Pancreas (tissue), 10 donors: ENCODE results near the gene PGF. TPM values are rescaled to one million over a fixed set of nuclear protein-coding genes. Genes with fewer than 3 reads are reported as not detected.
A peak's percentile ranks its signal among the peaks of the same experiment; 100 is the strongest.

Experiments
- ATAC-seq, 4 donors: fragments of 200-7000 bp; cut with Tn5 transposase; one replicate each; pipeline versions ENCODE4 v1.8.0 to v1.9.1; 2020; ENCODE audit warnings: mild to moderate bottlenecking in 4 of 4, moderate library complexity in 4 of 4
- DNase-seq, 6 donors: peaks; one replicate each; pipeline ENCODE4 v3.0.0-alpha.2; 2020
- FAIRE-seq: peaks from 2 replicates; lab custom pipeline; 2012; peaks lifted over from hg19 to GRCh38; lab: Jason Lieb, UNC
- H3K27ac ChIP-seq, 4 donors: fragments of 200-600 bp; sonication (generic); 1 replicate in 3 of 4; 2 replicates in 1 of 4; pipeline versions ENCODE4 v1.5.0 to v1.8.0; 2020
- H3K27me3 ChIP-seq, 4 donors: fragments of 200-600 bp; one replicate each; pipeline ENCODE4 v1.8.0; 2021
- H3K36me3 ChIP-seq, 3 donors: fragments of 200-600 bp; sonication (generic) in 1 of 3; one replicate each; pipeline versions ENCODE4 v1.5.0 to v1.8.0; 2020 to 2021
- H3K4me1 ChIP-seq, 3 donors: fragments of 200-600 bp; one replicate each; pipeline ENCODE4 v1.8.0; 2021
- H3K4me3 ChIP-seq, 4 donors: fragments of 200-600 bp; sonication (generic) in 2 of 4; one replicate each; pipeline versions ENCODE4 v1.5.0 to v1.8.0; 2020 to 2021
- H3K9me3 ChIP-seq, 4 donors: fragments of 200-600 bp; one replicate each; pipeline ENCODE4 v1.8.0; 2021
- whole genome bisulfite sequencing, 2 donors: extraction: QIAGEN DNeasy Blood & Tissue Kit; methylation state at CpG; one replicate each; pipeline ENCODE4 v1.1.7; 2013; 5-methylcytosine and 5-hydroxymethylcytosine counted together
- intact Hi-C, 3 donors: fragments of 100-400 bp; cut with DNase I; formaldehyde crosslinking; loops; one replicate each; pipeline versions ENCODE4 v1.11.1 to v1.14.2; 2022
- polyA plus RNA-seq, 2 donors: library from polyadenylated mRNA; stranded (reverse); fragments of 200-250 nt; gene quantifications; one replicate each; pipeline ENCODE4 v1.2.3, GENCODE V29; 2013
- total RNA-seq, 6 donors: library from RNA; stranded (reverse); fragmentation: NEBNext Ultra II Directional in 4 of 6; extraction: Animal tissue kit (Norgen Biotek cat#: 25700) in 4 of 6; gene quantifications; one replicate each; pipeline versions ENCODE4 v1.2.1 to v1.2.4, GENCODE V29; 2021 to 2023
- TF ChIP-seq, protein P1 (sequence below), 4 donors: fragments of 200-600 bp; sonication (generic) in 3 of 4; IDR thresholded peaks; one replicate each; pipeline versions ENCODE4 v1.5.0 to v1.8.0; 2021; ENCODE audit warnings: antibody characterized with exemption in 4 of 4
- donor health status: healthy with polysubstance abuse.
- donor health status: DM: no; HTN: no; CAD: no; lungs with moderate emphysema.
- donor health status: DM: no; HTN: no; CAD: no.
- donor health status: control.
- donor health status: control.
- donor health status: Bipolar disorder and iron deficiency.
- donor health status: DM: yes; HTN: yes; CAD: no.
- donor health status: DM: no; HTN: no; CAD: no.
- donor health status: DM: no; HTN: no; CAD: no.
- donor health status: DM: yes; HTN: yes; CAD: no.

Gene PGF
- total and polyA plus RNA-seq, 8 donors = 0.73 to 4.7 (median 1.6) TPM

DNA sequence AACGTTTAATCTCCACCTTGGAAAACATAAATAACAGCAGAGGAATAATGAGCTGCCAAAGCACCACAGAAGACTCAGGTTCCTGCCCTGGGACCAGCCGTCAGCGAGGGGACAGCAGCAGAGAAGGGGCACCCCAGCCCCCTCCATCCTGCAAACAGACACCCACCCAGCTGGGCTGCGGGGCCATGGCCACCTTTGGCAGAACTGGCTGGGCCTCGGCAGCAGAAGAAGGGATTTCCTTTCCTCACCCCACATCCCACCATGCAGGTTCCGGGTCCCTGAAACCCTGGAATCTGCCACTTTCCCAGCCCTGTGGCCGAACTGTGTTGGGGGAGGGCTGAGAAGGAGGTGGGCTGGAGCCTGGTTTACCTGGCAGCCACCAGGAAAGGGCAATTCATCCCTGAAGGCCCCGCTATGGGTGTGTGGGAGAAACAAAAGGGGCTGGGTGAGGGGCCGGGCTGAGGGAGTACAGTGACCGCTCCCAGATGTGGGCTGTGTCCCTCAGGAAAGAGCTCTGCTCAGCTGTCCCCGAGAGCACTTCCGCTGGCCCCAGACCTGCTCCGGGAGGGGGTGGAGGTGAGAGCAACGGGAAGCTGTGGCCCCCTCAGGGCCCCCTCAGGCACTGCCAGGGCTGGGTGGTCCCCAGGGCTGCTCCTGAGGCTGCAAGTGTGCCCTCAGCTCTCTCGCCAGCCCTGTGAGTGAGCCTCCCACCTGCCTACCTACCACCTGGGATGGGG is 3.8 kb downstream of the PGF start:
- Histone ChIP-seq H3K36me3 (no peaks in the 10 kb centered on the region), H3K9me3 (no peaks in the 10 kb centered on the region), H3K27ac (peak overlapping the region in 2 of 4 donors; percentile 48 to 60), H3K4me1 (peaks cover 0 to 12% (median 11%) of the 10 kb centered on the region in 3 donors), H3K4me3 (no peak overlapping the region), H3K27me3 (no peaks in the 10 kb centered on the region)
- WGBS, 2 donors = 81 to 82% methylated on average over 14 to 15 of the region's 15 CpGs
- DNase-seq (peak in 1 of 6 donors; percentile 60), ATAC-seq (no peak), FAIRE-seq (no peak)
- TF ChIP-seq, protein P1, sequence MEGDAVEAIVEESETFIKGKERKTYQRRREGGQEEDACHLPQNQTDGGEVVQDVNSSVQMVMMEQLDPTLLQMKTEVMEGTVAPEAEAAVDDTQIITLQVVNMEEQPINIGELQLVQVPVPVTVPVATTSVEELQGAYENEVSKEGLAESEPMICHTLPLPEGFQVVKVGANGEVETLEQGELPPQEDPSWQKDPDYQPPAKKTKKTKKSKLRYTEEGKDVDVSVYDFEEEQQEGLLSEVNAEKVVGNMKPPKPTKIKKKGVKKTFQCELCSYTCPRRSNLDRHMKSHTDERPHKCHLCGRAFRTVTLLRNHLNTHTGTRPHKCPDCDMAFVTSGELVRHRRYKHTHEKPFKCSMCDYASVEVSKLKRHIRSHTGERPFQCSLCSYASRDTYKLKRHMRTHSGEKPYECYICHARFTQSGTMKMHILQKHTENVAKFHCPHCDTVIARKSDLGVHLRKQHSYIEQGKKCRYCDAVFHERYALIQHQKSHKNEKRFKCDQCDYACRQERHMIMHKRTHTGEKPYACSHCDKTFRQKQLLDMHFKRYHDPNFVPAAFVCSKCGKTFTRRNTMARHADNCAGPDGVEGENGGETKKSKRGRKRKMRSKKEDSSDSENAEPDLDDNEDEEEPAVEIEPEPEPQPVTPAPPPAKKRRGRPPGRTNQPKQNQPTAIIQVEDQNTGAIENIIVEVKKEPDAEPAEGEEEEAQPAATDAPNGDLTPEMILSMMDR (IDR thresholded peaks at IDR 0.05) = no peak
- intact Hi-C loops = no loop called here

DNA sequence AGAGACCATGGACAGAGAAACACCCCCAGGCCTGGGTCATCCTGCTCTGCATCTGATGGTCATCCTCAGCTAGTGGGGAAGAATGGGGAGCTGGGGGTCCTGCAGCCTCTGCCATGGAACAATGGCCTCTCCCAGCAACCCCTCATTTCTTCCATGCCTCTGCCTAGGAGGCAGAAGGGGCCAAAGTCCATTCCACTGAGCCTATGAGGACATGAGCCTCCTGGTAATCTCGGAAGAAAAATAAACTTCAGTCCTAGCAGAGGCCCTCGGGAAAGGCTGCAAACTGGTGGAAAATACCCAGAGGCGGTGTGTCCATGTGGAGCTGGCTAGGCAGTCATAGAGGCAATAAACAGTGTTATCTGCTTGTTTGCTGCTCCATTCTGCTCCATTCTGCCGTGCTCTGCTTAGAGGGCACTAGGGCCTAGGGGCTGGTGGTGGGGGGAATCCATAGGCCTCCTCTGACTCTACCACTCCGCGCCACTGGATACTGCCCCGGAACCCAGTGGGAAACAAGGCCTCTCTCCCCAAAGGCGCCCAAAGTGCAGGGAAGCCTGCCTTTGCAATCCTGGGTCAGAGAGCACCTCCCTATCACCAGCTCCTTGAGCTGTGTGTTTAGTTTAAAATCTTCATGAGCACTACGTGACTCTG is 4.5 kb downstream of the PGF start:
- intact Hi-C loops = no loop called here
- Histone ChIP-seq H3K36me3 (no peaks in the 10 kb centered on the region), H3K27ac (peak overlapping the region in 2 of 4 donors; percentile 48 to 60), H3K4me3 (no peak overlapping the region), H3K4me1 (peaks cover 0 to 12% (median 11%) of the 10 kb centered on the region in 3 donors), H3K27me3 (no peaks in the 10 kb centered on the region), H3K9me3 (no peaks in the 10 kb centered on the region)
- no peak for FAIRE-seq
- peak; percentile 38 to 74 (median 50) for ATAC-seq
- no peak for DNase-seq
- WGBS, 2 donors = 50% methylated on average over 9 of the region's 9 CpGs
- TF ChIP-seq, protein P1 (IDR thresholded peaks at IDR 0.05) = no peak

DNA sequence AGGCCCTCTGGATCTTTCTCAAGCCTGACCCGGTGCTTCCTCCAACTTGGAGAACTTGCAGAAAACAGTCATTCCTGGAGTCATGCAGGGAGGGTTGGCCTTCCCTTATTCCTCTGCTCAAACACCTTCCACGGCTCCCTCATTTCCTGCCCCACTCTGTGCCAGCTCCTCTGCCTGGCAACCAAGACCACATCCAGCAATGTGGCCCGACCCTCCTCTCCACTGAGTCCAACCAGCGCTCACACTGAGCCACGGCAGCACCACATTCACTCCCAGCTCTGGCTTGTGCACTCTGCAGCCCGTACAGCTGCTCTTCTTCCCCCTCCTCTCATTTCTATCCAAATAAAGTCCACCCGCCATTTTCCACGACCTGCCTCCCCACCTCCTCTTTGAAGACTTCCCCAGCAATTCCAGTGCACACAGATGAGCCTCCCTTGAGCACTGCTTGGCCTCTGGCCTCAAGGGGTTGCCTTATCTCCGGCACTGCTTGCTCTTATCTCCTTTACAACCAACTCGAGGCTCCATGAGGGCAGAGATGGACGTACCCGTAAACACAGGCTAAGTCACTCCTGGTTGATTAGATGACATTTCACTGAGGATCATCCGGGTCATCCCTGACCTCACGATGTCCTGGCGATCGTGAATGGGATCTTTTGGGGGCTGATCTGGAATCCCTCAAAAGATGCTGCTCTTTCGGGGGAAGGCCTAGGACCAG is 5.4 kb downstream of the PGF start:
- peaks cover 0 to 12% (median 11%) of the 10 kb centered on the region in 3 donors for H3K4me1 ChIP-seq
- ATAC-seq = no peak

DNA sequence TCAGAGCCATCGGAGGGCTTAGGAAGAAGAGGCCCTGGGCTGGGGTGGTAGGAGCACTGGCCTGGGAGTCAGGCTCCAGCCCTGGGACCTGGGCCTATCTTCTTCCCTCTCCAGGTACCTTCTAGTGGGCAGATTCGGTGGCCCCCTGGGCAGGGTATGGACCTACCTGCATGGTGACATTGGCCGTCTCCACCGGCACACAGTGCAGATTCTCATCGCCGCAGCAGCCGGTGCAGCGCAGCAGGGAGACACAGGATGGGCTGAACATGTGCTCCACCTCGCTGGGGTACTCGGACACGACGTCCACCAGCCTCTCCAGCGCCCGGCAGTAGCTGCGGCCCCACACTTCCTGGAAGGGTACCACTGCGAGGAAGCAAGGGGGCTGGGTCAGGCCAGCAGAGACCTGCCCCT is 6.2 kb downstream of the PGF start:
- WGBS, 2 donors = 93 to 95% methylated on average over 16 of the region's 16 CpGs
- Histone ChIP-seq H3K27ac (no peak overlapping the region), H3K27me3 (no peaks in the 10 kb centered on the region), H3K36me3 (no peaks in the 10 kb centered on the region), H3K4me1 (peaks cover 0 to 12% (median 11%) of the 10 kb centered on the region in 3 donors), H3K4me3 (no peak overlapping the region), H3K9me3 (no peaks in the 10 kb centered on the region)
- peak in 1 of 6 donors; percentile 63 for DNase-seq
- no peak for ATAC-seq
- TF ChIP-seq, protein P1 (IDR thresholded peaks at IDR 0.05) = no peak
- no peak for FAIRE-seq
- intact Hi-C loops = loop anchor here in 2 of 3 donors (5.0 kb wide), 2 partner anchors 133 to 138 kb away; no protein-coding TSS in a partner anchor

More for the DNA sequence above, 5.4 kb downstream of the PGF start:
- H3K27me3 ChIP-seq = no peaks in the 10 kb centered on the region
- 83 to 86% methylated on average over 17 of the region's 17 CpGs for WGBS, 2 donors
- no peak overlapping the region for H3K4me3 ChIP-seq
- no peaks in the 10 kb centered on the region for H3K36me3 ChIP-seq
- intact Hi-C loops = loop anchor here in 2 of 3 donors (5.0 kb wide), 2 partner anchors 132 to 137 kb away; no protein-coding TSS in a partner anchor
- TF ChIP-seq, protein P1 (IDR thresholded peaks at IDR 0.05) = no peak
- no peak overlapping the region for H3K27ac ChIP-seq
- H3K9me3 ChIP-seq = no peaks in the 10 kb centered on the region
- FAIRE-seq = no peak
- DNase-seq = no peak
